PC-3 (cell line): Measurements from ENCODE around the gene HOXB7. TPM values are rescaled to one million over a fixed set of nuclear protein-coding genes. Genes with fewer than 3 reads are reported as not detected.

ENCODE experiments used
- ATAC-seq: fragments of 200-7000 bp; cut with Tn5 transposase; 2 replicates; pipeline ENCODE4 v1.9.1; 2020; ENCODE audit warnings: mild to moderate bottlenecking, moderate library complexity
- BruUV-seq: library from RNA; stranded (reverse); fragments of 400-500 nt; replicated peaks from 2 replicates; lab custom pipeline; 2021; lab: Mats Ljungman, UMichigan
- CTCF ChIA-PET: fragments of 300-600 bp; sonication (Branson Sonifier 250); formaldehyde crosslinking; loops from one replicate; lab custom pipeline; 2022; ENCODE audit warnings: antibody characterized with exemption; lab: Charles Lee
- POLR2A ChIA-PET: fragments of 300-600 bp; sonication (Branson Sonifier 250); formaldehyde crosslinking; loops from one replicate; lab custom pipeline; 2022; ENCODE audit warnings: antibody characterized with exemption; ENCODE audit not compliant: unreplicated experiment; lab: Charles Lee
- DNase-seq: peaks from one replicate; pipeline ENCODE4 v3.0.0-alpha.2; 2015
- H2AFZ ChIP-seq: fragments of 300-600 bp; sonication (generic); 2 replicates; pipeline ENCODE4 v1.6.0; 2016; ENCODE audit warnings: antibody characterized with exemption, low read length
- H3F3A ChIP-seq: fragments of 300-600 bp; sonication (generic); one replicate; pipeline ENCODE4 v1.6.0; 2017; ENCODE audit warnings: antibody characterized with exemption, low read length, control low read depth, mild to moderate bottlenecking; ENCODE audit not compliant: unreplicated experiment
- H3K27ac ChIP-seq: fragments of 300-600 bp; sonication (generic); 2 replicates; pipeline ENCODE4 v1.5.1; 2016; ENCODE audit warnings: mild to moderate bottlenecking, low read length
- H3K27me3 ChIP-seq: fragments of 300-600 bp; sonication (generic); 2 replicates; pipeline ENCODE4 v1.6.1; 2016; ENCODE audit warnings: low read length, mixed read lengths
- H3K36me3 ChIP-seq: fragments of 300-600 bp; sonication (generic); 2 replicates; pipeline ENCODE4 v1.6.1; 2016; ENCODE audit warnings: low read depth, mixed run types, low read length, mixed read lengths
- H3K4me1 ChIP-seq: fragments of 300-600 bp; sonication (generic); 2 replicates; pipeline ENCODE4 v1.5.1; 2016; ENCODE audit warnings: low read length; ENCODE audit not compliant: insufficient read depth
- H3K4me2 ChIP-seq: fragments of 300-600 bp; sonication (generic); 2 replicates; pipeline ENCODE4 v1.6.0; 2016; ENCODE audit warnings: low read length
- H3K4me3 ChIP-seq: fragments of 300-600 bp; sonication (generic); 2 replicates; pipeline ENCODE4 v1.5.1; 2016; ENCODE audit warnings: mild to moderate bottlenecking, low read length, mixed read lengths
- H3K79me2 ChIP-seq: fragments of 300-600 bp; sonication (generic); 2 replicates; pipeline ENCODE4 v1.6.1; 2017; ENCODE audit warnings: low read length, mixed read lengths
- H3K9ac ChIP-seq: fragments of 300-600 bp; sonication (generic); 2 replicates; pipeline ENCODE4 v1.6.0; 2016; ENCODE audit warnings: mild to moderate bottlenecking, low read length
- H3K9me2 ChIP-seq: fragments of 300-600 bp; sonication (generic); replicated peaks from 2 replicates; pipeline ENCODE4 v1.6.1; 2016; ENCODE audit warnings: mixed run types, low read length, mixed read lengths
- H3K9me3 ChIP-seq: fragments of 300-600 bp; sonication (generic); 2 replicates; pipeline ENCODE4 v1.6.1; 2016; ENCODE audit warnings: low read length, mixed read lengths
- H4K20me1 ChIP-seq: fragments of 300-600 bp; sonication (generic); 2 replicates; pipeline ENCODE4 v1.6.1; 2016; ENCODE audit warnings: low read length, mixed read lengths
- EZH2 ChIP-seq: fragments of 300-600 bp; sonication (generic); IDR thresholded peaks from one replicate; pipeline ENCODE4 v1.6.1; 2017; ENCODE audit warnings: antibody characterized with exemption, mild to moderate bottlenecking, low read length; ENCODE audit not compliant: unreplicated experiment
- EZH2phosphoT487 ChIP-seq: fragments of 300-600 bp; sonication (generic); IDR thresholded peaks from 2 replicates; pipeline ENCODE4 v1.6.1; 2018; ENCODE audit warnings: mild to moderate bottlenecking, antibody characterized with exemption, low read length, borderline replicate concordance
- intact Hi-C: fragments of 100-400 bp; cut with micrococcal nuclease; formaldehyde crosslinking; loops from 2 replicates; pipeline ENCODE4 v1.9.0; 2023
- total RNA-seq: library from RNA; depleted of rRNA; stranded (reverse); fragments of >200 nt; gene quantifications from 2 replicates; pipeline ENCODE4 v1.2.3, GENCODE V29; 2014
- TF ChIP-seq, protein P1 (sequence below): fragments of 300-600 bp; sonication (generic); conservative IDR thresholded peaks from 2 replicates; pipeline ENCODE4 v1.5.1; 2017; ENCODE audit warnings: antibody characterized with exemption, low read depth, mild to moderate bottlenecking, low read length

The HOXB7 gene
- total RNA-seq, 1 experiment from 2014 or later: not detected

DNA sequence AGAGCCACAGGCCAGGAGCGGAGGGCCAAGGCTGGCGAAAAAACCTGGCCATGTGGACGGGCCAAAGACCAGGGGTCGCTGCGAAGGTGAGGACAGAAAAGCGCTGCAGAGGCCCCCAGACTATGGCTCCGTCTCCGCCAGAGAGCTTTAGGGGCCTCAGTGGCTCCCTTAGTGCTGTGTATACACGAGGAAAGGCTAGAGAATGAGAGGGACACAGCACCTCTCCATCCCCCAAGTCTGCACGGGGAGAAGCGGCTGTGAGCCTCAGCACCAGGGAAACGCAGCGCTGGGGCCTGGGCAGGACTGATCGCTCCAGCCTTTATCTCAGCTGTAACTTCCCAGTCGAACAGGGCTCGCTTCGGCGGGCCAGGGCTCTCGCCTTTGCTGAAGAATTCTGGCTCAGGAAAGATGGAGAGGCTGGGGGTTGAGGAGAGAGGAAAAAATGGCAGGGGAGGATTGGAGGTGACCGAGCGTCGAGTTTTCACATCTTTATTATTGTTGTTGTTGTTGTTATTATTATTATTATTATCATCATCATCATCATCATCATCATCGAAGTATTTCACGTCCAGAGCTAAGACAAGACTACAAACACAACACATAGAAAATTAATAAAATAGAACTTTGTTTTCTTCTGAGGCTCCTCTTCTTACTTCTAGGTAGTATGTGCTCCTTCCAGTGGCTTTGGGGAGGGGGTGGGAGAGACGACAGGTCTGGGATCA is 15.4 kb downstream of the HOXB7 start:
- H3K4me1 ChIP-seq: peaks cover 17% of the 10 kb centered on the region
- no peak overlapping the region for H3K9ac ChIP-seq
- peaks cover 19% of the 10 kb centered on the region for H4K20me1 ChIP-seq
- no peak overlapping the region for H3K4me2 ChIP-seq
- intact Hi-C loops: loop anchor here (2.0 kb wide), 1 partner anchor 245 kb away; no protein-coding TSS in a partner anchor
- no peak overlapping the region for H3K27ac ChIP-seq
- BruUV-seq: no TSS peak
- H3K9me3 ChIP-seq: no peaks in the 10 kb centered on the region
- TF ChIP-seq EZH2: no peak
- TF ChIP-seq, protein P1, sequence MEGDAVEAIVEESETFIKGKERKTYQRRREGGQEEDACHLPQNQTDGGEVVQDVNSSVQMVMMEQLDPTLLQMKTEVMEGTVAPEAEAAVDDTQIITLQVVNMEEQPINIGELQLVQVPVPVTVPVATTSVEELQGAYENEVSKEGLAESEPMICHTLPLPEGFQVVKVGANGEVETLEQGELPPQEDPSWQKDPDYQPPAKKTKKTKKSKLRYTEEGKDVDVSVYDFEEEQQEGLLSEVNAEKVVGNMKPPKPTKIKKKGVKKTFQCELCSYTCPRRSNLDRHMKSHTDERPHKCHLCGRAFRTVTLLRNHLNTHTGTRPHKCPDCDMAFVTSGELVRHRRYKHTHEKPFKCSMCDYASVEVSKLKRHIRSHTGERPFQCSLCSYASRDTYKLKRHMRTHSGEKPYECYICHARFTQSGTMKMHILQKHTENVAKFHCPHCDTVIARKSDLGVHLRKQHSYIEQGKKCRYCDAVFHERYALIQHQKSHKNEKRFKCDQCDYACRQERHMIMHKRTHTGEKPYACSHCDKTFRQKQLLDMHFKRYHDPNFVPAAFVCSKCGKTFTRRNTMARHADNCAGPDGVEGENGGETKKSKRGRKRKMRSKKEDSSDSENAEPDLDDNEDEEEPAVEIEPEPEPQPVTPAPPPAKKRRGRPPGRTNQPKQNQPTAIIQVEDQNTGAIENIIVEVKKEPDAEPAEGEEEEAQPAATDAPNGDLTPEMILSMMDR: no peak
- no peak for TF ChIP-seq EZH2phosphoT487
- DNase-seq (no peak), ATAC-seq (no peak)
- ChIA-PET CTCF (no interaction called here), POLR2A (interaction anchor here (0.6 kb wide), 1 partner anchor 34 kb away, joined by 3 read pairs; no protein-coding TSS in a partner anchor)
- no peak overlapping the region for H3K4me3 ChIP-seq
- H3K79me2 ChIP-seq: peaks cover 39% of the 10 kb centered on the region
- no peaks in the 10 kb centered on the region for H3K36me3 ChIP-seq
- no peaks in the 10 kb centered on the region for H3K9me2 ChIP-seq
- no peak overlapping the region for H2AFZ ChIP-seq
- no peaks in the 10 kb centered on the region for H3F3A ChIP-seq
- H3K27me3 ChIP-seq: no peaks in the 10 kb centered on the region

DNA sequence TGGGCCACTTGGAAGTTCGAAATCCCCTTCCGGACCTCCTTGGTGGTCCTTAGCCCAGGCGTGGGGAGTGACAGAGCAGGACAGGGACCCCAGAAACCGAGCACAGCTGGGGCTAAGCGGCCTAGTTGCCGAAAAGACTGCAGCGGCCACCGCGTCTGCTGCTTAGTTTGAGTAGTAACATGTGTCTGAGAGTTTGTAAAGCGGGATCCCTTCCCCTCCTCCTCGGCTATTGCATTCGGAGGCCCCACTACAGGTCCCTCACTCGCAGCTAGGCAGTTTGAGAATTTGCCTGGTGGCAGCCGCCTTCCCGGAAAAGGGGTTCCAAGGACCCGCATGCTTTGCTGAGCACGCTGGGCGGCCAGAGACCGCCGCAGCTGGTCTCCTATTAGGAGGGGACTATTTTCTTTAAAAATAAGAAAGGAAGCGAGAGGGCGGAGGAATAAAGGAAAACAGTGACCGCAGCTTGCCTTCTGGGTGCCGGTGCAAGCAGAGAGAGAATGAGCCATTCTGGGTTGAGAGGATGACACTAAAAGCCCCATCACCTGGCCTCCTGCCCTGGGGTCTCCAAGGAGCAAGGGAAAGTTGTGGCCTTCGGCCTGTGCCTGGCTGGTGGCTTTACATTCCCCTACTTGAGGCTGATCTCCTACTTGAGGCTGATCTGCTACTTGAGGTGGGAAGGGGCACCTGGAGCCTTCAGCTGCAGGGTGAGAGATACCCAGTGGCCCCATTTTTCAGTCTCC is 16.1 kb downstream of the HOXB7 start:
- intact Hi-C loops: loop anchor here (2.0 kb wide), 1 partner anchor 244 kb away; no protein-coding TSS in a partner anchor
- Histone ChIP-seq H3K4me2 (peak overlapping the region; percentile 48; the same call in 1 of the 2 replicates), H3K9me3 (no peaks in the 10 kb centered on the region), H3K27ac (no peak overlapping the region), H3K4me1 (peaks cover 17% of the 10 kb centered on the region), H4K20me1 (peaks cover 15% of the 10 kb centered on the region), H3K9ac (no peak overlapping the region), H3K36me3 (no peaks in the 10 kb centered on the region), H3K4me3 (no peak overlapping the region), H3K27me3 (no peaks in the 10 kb centered on the region), H3K9me2 (no peaks in the 10 kb centered on the region), H2AFZ (no peak overlapping the region; the same call in 1 of the 2 replicates), H3K79me2 (peaks cover 32% of the 10 kb centered on the region), H3F3A (no peaks in the 10 kb centered on the region)
- BruUV-seq: no TSS peak
- ATAC-seq (no peak), DNase-seq (no peak)
- CTCF ChIA-PET: interaction anchor here (0.6 to 1.2 kb wide), 4 partner anchors 108 to 408 kb away, joined by 3 to 10 read pairs (median 6); no protein-coding TSS in a partner anchor
- TF ChIP-seq EZH2 (no peak), EZH2phosphoT487 (no peak)
- TF ChIP-seq, protein P1: no peak
- POLR2A ChIA-PET: interaction anchor here (0.6 kb wide), 1 partner anchor 34 kb away, joined by 3 read pairs; no protein-coding TSS in a partner anchor
